Activated CD4-positive, CD25-positive, alpha-beta regulatory T cell treated with anti-CD3 and anti-CD28 coated beads, Interleukin-2, amount 50 U/mL, for 72 hours (primary cell): ENCODE data around the gene ACYP2.

Experiments used
- DNase-seq: peaks from one replicate; pipeline ENCODE4 v3.0.0; 2021

ACYP2 gene

DNA sequence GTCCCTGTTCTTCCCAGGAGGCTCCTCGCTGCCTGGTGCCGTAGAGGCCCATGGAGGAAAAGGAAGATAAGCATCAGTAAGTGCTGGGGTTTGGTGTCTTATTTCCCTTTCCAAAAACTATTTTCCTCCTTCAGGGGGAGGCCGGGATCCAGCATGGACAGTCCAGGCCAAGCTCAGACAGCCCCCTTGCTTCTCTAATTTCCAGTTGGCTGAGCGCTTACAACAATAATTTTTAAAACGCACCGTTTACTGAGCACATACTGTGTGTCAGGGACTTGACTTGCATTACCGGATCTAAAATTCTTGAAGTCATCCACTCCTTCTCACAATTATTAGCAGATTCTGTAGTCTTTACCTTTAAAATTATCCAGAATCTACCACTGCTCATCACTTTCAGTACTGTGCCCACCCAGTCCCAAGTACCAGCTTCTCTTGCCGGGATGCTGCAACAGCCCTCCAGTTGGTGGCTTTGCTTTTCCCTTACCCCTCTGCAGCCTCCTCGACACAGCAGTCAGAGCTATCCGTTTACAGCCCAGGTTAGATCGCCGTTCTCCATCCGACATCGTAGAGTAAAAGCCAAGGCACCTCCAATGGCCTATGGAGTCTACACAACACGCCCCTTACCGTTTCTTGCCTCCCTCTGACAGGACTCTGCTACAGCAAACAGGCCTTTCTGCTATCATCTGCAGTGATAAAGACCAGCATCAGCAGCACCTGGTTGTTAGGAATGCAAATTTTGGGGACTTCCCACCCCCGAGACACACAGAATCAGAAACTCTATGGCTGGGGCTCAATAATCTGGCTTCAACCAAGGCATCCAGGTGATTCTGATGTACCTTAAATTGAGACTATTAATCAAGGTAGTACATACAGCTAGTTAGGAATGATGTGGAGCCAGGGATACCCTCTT, 215.8 kb downstream of the ACYP2 start:
- DNase-seq = no peak

DNA sequence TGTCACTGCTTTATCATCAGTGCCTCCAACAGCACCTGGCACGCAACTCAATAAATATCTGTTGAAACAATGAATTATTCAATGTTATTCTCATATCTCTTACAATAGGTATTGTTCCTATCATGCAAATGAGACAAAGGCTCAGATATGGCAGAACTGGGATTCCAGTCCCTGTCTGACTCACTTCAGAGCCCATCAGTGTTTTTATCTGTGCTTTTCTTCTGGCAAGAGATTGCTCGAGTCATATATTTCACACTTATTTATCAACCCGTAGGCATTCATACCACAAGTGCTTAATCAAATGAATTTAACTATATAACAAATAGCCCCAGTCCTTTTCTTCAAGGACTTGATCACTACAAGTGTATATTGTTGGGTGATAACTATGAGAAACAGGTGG, 217.0 kb downstream of the ACYP2 start:
- no peak for DNase-seq

DNA sequence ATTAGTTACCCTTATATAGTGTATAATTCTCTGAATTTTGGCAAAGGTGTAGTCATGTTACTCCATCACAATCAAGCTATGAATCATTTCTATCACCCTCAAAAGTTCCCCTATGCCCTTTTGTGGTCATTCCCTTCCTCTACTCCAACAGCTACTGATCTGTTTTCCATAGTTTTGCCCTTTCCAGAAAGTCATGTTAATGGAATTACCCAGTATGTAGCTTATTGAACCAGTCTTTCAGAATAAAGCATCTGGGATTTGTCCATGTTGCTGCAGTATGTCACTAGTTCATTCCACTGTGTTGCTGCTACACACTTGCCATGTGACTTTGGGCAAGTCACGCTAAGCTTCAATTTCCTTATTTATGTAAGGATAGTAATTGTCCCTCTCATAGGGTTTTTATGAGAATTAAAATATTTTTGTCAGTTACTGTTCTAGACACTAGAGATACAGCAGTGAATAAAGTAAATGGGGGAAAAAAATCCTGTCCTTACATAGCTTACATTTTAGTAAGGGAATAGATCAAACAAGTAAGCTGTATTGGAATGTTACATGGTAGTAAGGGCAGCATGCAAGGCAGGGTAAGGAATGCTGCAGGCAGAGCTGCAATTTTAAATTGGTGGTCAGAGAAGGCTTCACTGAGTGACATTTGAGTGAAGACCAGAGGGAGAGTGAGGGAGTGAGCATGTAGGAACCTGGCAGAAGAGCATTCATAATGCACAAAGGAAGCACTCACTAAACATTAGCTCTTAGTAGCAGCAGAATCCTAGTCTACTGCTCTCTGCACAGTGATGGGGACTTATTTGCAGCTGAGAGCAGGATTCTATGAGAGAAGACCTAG, 220.9 kb downstream of the ACYP2 start:
- no peak for DNase-seq

DNA sequence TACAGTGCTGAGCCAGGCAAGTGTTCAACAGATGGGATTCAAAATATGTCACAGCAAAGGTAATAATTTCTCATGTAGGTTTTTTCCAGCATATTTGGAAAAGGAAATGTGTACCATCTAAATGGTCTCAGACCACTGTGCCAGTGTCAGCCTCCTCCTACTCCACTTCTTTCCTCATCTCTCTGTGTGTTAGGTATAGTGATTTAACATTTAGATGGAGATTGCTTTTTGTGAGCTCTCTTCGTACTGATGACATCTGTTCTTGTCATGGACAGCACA, 221.5 kb downstream of the ACYP2 start:
- DNase-seq = no peak

DNA sequence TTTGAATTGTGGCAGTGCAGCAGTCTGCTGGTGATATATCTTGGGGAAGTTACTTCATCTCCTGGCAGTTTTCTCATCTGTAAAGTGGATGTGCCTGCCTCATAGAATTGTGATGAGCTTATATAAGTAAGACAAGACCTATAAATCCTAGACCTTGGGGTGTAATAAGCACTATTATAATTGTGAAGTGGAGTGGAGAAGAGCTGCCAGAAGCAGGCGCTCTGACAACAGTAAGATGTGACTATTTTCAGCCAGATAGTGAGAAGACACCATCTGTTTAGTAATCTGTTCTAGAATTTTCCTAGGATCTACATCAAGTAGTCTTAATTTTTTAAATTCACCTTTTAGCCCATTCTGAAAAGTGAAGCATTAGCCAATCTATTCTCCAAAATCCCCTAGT, 226.2 kb downstream of the ACYP2 start:
- DNase-seq = no peak

DNA sequence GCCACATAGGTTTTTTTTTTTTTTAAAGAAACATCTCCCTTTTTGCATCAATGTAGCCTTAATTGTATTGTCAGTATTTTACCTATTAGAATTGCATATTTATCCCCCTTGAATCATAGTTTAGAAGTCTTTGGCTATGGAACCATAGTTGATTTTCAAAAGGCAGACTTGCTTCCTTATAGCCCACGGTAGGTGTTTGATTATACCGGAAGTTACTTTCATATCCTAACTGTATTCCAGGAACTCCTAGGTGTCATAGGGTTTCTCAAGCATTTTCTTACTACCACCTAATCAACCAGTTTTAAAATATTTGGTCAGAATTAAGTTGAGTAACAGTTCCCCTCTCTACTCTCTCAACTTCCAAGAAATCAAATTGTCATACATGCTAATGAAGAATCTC, 227.2 kb downstream of the ACYP2 start:
- DNase-seq = no peak

DNA sequence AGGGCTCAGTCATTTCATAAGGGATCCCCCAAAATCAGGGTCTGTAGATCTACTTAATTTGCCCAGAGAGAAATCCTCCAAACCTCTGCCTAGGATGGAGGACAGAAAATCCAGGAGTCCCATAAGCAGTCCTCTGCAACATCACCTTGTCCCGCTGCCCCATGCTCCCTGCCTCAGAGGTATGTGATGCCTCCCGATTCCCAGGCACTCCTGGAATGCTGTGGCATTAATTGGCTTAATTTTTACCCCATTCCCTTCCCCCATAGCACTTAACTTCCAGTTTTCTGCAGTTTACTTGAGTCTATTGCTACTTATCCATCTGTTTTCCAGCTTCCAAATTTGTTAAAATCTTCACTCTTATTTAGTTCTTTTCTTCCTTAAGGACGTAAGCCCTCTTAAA, 232.2 kb downstream of the ACYP2 start:
- DNase-seq = no peak

DNA sequence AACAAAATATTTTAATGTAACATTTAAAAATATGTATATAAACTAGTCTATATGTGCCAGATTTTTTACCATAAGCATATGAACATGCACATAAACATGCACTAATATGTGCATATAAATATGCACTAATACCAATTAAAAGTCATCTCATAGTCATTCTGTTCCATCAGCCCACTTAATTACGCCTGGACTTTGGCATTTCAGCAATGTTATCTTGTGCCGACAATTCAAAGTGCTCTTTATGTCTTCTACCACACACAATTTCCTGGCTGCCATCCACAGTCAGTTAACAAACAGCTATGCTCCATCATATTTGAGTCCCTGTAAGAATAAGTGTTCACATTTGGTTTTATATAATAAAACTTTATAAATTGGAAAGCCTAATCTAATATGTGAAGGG, 233.2 kb downstream of the ACYP2 start:
- no peak for DNase-seq

DNA sequence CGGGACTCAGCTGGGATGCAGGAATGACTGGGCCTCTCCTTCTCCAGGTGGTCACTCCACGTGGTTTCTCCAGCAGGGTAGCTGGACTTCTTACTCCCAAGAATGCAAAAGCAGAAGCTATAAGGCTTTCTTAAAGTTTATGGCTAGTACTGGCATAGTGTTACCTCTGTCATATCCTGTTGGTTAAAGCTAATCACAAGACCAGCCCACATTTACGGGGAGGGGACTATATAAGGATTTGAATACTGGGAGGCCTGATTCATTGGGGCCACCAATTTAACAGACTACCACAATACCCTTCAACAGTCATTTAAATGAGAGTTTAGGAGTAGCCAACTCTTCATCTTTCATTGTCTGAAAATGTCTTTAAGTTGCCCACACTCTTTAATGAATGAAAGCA, 235.0 kb downstream of the ACYP2 start:
- no peak for DNase-seq

DNA sequence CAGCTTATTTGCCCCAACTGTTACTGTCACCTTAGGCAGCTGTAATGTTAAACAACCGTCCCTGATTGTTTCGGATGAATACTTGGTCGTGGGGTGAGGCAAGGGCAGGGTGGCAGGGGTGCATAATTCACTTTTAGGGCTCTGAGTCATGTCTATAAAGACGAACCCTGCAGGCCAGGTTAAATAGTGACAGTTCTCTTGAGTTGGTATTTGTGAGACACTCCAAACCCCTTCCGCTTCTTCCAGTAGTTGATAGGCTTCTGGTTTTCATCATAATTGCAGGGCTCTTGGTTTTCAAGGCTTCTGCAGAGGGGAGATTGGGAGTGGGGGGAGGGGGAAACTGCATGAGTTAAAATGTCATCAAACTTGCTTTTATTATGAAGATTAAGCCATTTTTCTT, 237.8 kb downstream of the ACYP2 start:
- DNase-seq = no peak
